ENCODE results near the gene SPTLC2.

The SPTLC2 gene

DNA sequence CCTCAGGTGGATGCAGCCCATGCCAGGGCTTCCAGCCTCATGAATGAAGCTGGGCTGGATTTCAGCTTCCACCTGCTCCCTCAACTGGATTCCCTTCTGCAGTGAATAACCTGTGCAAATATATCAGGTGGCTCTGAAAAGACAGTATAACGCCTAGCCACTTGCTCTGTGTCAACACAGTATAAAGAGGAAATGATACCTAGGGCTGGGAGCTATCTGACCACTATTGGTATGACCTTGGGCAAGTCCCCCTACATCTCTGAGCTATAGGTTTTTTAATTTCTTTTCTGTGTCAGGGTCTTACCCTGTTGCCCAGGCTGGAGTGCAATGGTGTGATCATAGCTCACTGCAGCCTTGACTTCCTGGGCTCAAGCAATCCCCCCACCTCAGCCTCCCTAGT lies 137.6 kb downstream of the SPTLC2 start:
- TF ChIP-seq, protein P1, sequence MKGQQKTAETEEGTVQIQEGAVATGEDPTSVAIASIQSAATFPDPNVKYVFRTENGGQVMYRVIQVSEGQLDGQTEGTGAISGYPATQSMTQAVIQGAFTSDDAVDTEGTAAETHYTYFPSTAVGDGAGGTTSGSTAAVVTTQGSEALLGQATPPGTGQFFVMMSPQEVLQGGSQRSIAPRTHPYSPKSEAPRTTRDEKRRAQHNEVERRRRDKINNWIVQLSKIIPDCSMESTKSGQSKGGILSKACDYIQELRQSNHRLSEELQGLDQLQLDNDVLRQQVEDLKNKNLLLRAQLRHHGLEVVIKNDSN (IDR thresholded peaks at IDR 0.05) = no peak
- TF ChIP-seq ZBTB7A (IDR thresholded peaks at IDR 0.05; ENCODE audit: low read depth) (no peak), EP300 (IDR thresholded peaks at IDR 0.05; ENCODE audit: borderline replicate concordance) (no peak), CEBPB (IDR thresholded peaks at IDR 0.05) (no peak), TEAD4 (IDR thresholded peaks at IDR 0.05) (no peak), TCF12 (IDR thresholded peaks at IDR 0.05; ENCODE audit: low read depth) (no peak), RAD21 (IDR thresholded peaks at IDR 0.05; ENCODE audit: low read depth) (no peak)
- TF ChIP-seq, protein P2, sequence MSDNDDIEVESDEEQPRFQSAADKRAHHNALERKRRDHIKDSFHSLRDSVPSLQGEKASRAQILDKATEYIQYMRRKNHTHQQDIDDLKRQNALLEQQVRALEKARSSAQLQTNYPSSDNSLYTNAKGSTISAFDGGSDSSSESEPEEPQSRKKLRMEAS (IDR thresholded peaks at IDR 0.05) = no peak

DNA sequence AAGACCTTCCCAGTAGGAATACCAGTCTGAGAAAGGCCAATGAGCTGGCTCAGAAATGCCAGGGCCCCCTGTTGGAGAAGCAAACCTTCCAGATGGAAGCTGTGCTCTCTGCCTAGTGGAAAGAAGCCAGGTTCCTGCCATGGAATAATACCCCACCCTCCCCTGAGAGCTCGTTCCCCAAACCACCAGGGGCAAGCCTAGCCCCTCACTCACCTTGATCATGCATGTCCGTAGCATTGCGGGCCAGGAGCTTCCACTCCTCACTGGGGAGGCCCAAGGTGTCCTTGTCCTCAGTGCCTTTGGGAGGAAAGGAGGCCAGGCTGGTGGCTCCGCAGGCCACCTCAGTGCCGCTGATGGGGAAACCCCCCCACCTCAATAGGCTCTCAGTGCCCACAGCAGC lies 138.4 kb downstream of the SPTLC2 start:
- TF ChIP-seq TCF12 (IDR thresholded peaks at IDR 0.05; ENCODE audit: low read depth) (no peak), EGR1 (IDR thresholded peaks at IDR 0.05) (no peak), FOXM1 (IDR thresholded peaks at IDR 0.05; ENCODE audit: borderline replicate concordance, low read depth) (no peak), NFIC (IDR thresholded peaks at IDR 0.05) (no peak), TAF1 (IDR thresholded peaks at IDR 0.05; ENCODE audit: low read depth) (no peak), CREB1 (IDR thresholded peaks at IDR 0.05; ENCODE audit: low read depth) (no peak), EP300 (IDR thresholded peaks at IDR 0.05; ENCODE audit: borderline replicate concordance) (no peak)

DNA sequence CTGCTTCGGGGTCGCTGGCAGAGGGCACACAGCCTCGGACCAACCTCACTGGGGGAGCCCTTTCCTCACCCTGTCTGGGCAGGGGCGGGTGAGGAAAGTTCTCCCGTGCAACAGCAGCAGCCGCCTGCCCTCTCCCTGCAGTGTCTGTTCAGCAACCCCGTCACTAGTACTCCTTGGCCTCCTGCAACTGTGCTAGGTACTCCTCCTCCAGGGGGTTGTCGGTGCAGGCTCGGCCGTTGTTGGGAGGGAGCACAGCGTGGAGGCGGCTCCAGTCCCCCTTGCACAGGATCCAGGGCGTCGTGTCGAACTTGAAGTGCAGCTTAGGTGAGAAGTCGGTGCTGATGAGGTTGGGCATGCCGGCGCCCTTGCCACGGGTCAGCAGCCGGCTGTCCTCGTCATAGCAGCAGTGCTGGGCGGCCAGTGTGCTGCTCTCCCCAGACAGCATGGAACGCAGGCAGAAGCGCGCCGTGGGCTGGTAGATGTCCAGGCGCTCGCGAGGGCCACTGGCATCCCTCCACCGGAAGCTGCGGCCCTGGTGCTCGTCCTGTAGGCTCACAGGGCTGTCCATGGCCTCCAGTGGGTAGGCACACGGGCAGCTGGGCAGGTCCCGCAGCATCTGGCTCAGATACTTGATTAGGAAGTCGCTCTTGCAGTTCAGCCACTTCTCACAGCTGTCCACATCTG lies 140.9 kb downstream of the SPTLC2 start:
- TF ChIP-seq, protein P1 (IDR thresholded peaks at IDR 0.05) = no peak
- no peak for TF ChIP-seq EP300 (IDR thresholded peaks at IDR 0.05; ENCODE audit: borderline replicate concordance)
- no peak for TF ChIP-seq CREB1 (IDR thresholded peaks at IDR 0.05; ENCODE audit: low read depth)
- no peak for TF ChIP-seq NFIC (IDR thresholded peaks at IDR 0.05)

DNA sequence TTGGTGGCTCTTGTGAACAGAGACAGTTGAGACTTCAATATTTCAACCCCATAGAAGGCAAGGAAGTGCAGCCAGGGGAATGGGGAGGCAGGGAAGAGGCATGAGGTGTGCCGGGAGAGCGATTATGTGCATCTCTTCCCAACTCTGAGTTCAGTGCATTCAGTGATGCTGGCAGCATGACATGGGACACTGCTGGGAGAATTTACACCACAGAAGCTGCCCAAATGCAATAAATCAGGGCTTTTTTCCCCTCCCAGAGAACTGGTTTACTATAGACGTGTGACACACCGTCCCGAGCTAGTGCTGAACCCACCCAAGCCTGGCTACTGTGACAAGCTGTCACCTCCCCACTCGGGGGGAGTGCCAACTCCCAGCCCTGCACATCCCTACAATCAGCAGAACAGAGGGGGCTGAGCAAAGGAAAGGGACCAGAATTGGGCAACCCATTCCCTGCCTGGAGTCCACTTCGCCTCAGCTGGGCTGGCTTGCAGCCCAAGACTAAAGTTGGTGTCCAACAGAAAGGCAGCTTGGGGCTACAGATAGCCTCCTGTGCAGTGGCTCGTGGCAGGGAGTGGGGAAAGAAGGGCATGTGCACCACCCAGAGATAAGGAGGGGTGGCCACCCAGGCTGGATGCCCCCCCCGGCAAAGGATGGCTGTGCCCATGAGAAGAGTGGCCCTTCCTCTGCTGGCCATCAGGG lies 141.8 kb downstream of the SPTLC2 start:
- no peak for TF ChIP-seq TCF12 (IDR thresholded peaks at IDR 0.05; ENCODE audit: low read depth)
- TF ChIP-seq TEAD4 (IDR thresholded peaks at IDR 0.05) = no peak
- TF ChIP-seq NFIC (IDR thresholded peaks at IDR 0.05) = no peak
- TF ChIP-seq YY1 (IDR thresholded peaks at IDR 0.05; ENCODE audit: low read depth) = no peak
- TF ChIP-seq TAF1 (IDR thresholded peaks at IDR 0.05; ENCODE audit: low read depth) = no peak
- TF ChIP-seq EP300 (IDR thresholded peaks at IDR 0.05; ENCODE audit: borderline replicate concordance) = no peak
- TF ChIP-seq, protein P2 (IDR thresholded peaks at IDR 0.05) = no peak
- TF ChIP-seq, protein P3, sequence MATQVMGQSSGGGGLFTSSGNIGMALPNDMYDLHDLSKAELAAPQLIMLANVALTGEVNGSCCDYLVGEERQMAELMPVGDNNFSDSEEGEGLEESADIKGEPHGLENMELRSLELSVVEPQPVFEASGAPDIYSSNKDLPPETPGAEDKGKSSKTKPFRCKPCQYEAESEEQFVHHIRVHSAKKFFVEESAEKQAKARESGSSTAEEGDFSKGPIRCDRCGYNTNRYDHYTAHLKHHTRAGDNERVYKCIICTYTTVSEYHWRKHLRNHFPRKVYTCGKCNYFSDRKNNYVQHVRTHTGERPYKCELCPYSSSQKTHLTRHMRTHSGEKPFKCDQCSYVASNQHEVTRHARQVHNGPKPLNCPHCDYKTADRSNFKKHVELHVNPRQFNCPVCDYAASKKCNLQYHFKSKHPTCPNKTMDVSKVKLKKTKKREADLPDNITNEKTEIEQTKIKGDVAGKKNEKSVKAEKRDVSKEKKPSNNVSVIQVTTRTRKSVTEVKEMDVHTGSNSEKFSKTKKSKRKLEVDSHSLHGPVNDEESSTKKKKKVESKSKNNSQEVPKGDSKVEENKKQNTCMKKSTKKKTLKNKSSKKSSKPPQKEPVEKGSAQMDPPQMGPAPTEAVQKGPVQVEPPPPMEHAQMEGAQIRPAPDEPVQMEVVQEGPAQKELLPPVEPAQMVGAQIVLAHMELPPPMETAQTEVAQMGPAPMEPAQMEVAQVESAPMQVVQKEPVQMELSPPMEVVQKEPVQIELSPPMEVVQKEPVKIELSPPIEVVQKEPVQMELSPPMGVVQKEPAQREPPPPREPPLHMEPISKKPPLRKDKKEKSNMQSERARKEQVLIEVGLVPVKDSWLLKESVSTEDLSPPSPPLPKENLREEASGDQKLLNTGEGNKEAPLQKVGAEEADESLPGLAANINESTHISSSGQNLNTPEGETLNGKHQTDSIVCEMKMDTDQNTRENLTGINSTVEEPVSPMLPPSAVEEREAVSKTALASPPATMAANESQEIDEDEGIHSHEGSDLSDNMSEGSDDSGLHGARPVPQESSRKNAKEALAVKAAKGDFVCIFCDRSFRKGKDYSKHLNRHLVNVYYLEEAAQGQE (IDR thresholded peaks at IDR 0.05; ENCODE audit: low read depth) = no peak
- no peak for TF ChIP-seq CREB1 (IDR thresholded peaks at IDR 0.05; ENCODE audit: low read depth)
- no peak for TF ChIP-seq ZBTB7A (IDR thresholded peaks at IDR 0.05; ENCODE audit: low read depth)
- TF ChIP-seq FOXM1 (IDR thresholded peaks at IDR 0.05; ENCODE audit: borderline replicate concordance, low read depth) = no peak

DNA sequence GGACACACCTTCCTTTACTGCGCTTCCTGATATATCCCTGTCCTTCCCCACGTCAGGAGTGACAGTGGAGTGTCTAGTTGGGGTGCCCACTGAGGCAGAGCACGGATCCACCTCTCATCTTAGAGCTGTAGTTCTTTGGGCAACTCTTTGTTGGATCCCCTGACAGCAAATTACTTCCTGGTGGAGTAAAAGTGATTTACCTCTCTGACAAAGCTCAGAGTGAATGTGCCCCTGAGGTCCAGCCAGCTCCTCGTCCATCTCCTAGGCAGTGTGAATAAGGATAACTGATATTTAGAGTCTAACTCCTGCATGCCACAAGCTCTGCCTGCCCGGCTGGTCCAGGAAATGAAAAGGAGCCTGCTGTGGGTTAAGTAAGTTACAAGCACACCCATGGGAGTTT lies 142.5 kb downstream of the SPTLC2 start:
- TF ChIP-seq EP300 (IDR thresholded peaks at IDR 0.05; ENCODE audit: borderline replicate concordance) (no peak), EGR1 (IDR thresholded peaks at IDR 0.05) (no peak), YY1 (IDR thresholded peaks at IDR 0.05; ENCODE audit: low read depth) (no peak), TCF12 (IDR thresholded peaks at IDR 0.05; ENCODE audit: low read depth) (no peak), CEBPB (IDR thresholded peaks at IDR 0.05) (no peak), TEAD4 (IDR thresholded peaks at IDR 0.05) (no peak), CREB1 (IDR thresholded peaks at IDR 0.05; ENCODE audit: low read depth) (no peak), TAF1 (IDR thresholded peaks at IDR 0.05; ENCODE audit: low read depth) (no peak), RAD21 (IDR thresholded peaks at IDR 0.05; ENCODE audit: low read depth) (no peak)
- TF ChIP-seq, protein P1 (IDR thresholded peaks at IDR 0.05) = no peak

DNA sequence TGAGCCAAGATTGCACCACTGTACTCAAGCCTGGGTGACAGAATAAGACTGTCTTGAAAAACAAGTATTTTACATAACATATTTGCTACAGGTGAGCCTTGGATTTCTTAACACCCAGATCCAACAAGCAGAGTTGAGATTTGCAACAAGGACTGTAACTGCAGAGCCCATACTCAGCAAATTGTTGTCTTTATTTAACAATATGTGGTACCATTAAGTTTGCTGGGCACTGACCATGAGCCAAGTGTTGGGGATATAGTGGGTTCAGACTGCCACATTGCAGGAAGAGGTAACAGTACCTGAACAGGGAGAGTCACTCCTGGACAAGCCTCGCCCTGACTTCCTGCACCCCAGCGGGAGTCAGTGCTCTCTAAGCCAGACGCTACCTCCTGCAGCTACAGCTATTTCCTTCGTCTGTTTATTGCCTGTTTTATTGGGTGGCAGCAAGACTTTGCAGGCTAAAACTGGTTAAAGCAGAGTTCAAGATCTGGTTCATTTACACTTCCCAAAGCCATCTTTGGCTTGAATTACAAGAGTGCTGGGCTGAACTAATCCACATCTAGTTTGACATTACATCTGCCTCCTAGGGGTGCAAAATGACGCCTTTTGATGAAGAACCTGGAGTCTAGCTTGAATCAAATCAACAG lies 146.1 kb downstream of the SPTLC2 start:
- no peak for TF ChIP-seq YY1 (IDR thresholded peaks at IDR 0.05; ENCODE audit: low read depth)
- TF ChIP-seq CEBPB (IDR thresholded peaks at IDR 0.05) = no peak
- no peak for TF ChIP-seq TAF1 (IDR thresholded peaks at IDR 0.05; ENCODE audit: low read depth)
- 0 out of 2 replicates have a peak, but pooled peaks have one; percentile 22 for TF ChIP-seq NFIC (IDR thresholded peaks at IDR 0.05)
- no peak for TF ChIP-seq CREB1 (IDR thresholded peaks at IDR 0.05; ENCODE audit: low read depth)
- TF ChIP-seq, protein P2 (IDR thresholded peaks at IDR 0.05) = peak; percentile 37; the same call in 1 of the 2 replicates
- TF ChIP-seq TEAD4 (IDR thresholded peaks at IDR 0.05) = peak; percentile 47; the same call in 1 of the 2 replicates
- TF ChIP-seq TCF12 (IDR thresholded peaks at IDR 0.05; ENCODE audit: low read depth) = peak; percentile 26; the same call in 1 of the 2 replicates
- TF ChIP-seq, protein P3 (IDR thresholded peaks at IDR 0.05; ENCODE audit: low read depth) = no peak
- TF ChIP-seq FOXM1 (IDR thresholded peaks at IDR 0.05; ENCODE audit: borderline replicate concordance, low read depth) = no peak
- no peak for TF ChIP-seq ZBTB7A (IDR thresholded peaks at IDR 0.05; ENCODE audit: low read depth)
- TF ChIP-seq RAD21 (IDR thresholded peaks at IDR 0.05; ENCODE audit: low read depth) = no peak
- TF ChIP-seq EGR1 (IDR thresholded peaks at IDR 0.05) = no peak
- TF ChIP-seq EP300 (IDR thresholded peaks at IDR 0.05; ENCODE audit: borderline replicate concordance) = peak; percentile 47; the same call in 1 of the 2 replicates
- TF ChIP-seq, protein P1 (IDR thresholded peaks at IDR 0.05) = no peak
